Left lung (tissue), 10 donors: ENCODE measurements around the gene CASP6. TPM values are rescaled to one million over a fixed set of nuclear protein-coding genes. Genes with fewer than 3 reads are reported as not detected.

ENCODE experiments used
- ATAC-seq: fragments of 200-7000 bp; cut with Tn5 transposase; one replicate; pipeline ENCODE4 v1.9.1; 2020; ENCODE audit warnings: moderate library complexity
- DNase-seq, 4 donors: peaks; one replicate each; pipeline ENCODE4 v3.0.0-alpha.2; 2013 to 2020
- H3K27ac ChIP-seq, 2 donors: fragments of 200-600 bp; sonication (generic) in 1 of 2; one replicate each; pipeline versions ENCODE4 v1.5.0 to v1.8.0; 2020 to 2021
- H3K27me3 ChIP-seq, 2 donors: fragments of 200-600 bp; sonication (generic) in 1 of 2; one replicate each; pipeline versions ENCODE4 v1.5.0 to v1.8.0; 2020 to 2021
- H3K36me3 ChIP-seq, 2 donors: fragments of 200-600 bp; sonication (generic) in 1 of 2; one replicate each; pipeline versions ENCODE4 v1.5.0 to v1.8.0; 2020 to 2021
- H3K4me1 ChIP-seq, 2 donors: fragments of 200-600 bp; one replicate each; pipeline ENCODE4 v1.8.0; 2021
- H3K4me3 ChIP-seq, 2 donors: fragments of 200-600 bp; sonication (generic) in 1 of 2; one replicate each; pipeline versions ENCODE4 v1.5.0 to v1.8.0; 2020 to 2021; ENCODE audit warnings: mild to moderate bottlenecking in 1 of 2
- H3K9me3 ChIP-seq, 2 donors: fragments of 200-600 bp; sonication (generic) in 1 of 2; one replicate each; pipeline versions ENCODE4 v1.5.0 to v1.8.0; 2020 to 2021
- CTCF ChIP-seq, 2 donors: fragments of 200-600 bp; sonication (generic) in 1 of 2; IDR thresholded peaks; one replicate each; pipeline versions ENCODE4 v1.5.0 to v1.8.0; 2021; ENCODE audit warnings: antibody characterized with exemption in 2 of 2
- intact Hi-C, 2 donors: fragments of 100-400 bp; cut with DNase I; formaldehyde crosslinking; loops; one replicate each; pipeline versions ENCODE4 v1.11.2 to v1.14.2; 2022
- polyA plus RNA-seq, 6 donors: library from polyadenylated mRNA; unstranded; fragments of 120-200 nt; gene quantifications; one replicate each; pipeline ENCODE4 v1.2.1, GENCODE V29; 2013; ENCODE audit not compliant: insufficient read length in 6 of 6
- total RNA-seq, 2 donors: library from RNA; stranded (reverse); fragmentation: NEBNext Ultra II Directional; extraction: Animal tissue kit (Norgen Biotek cat#: 25700); gene quantifications; one replicate each; pipeline ENCODE4 v1.2.1, GENCODE V29; 2021
- donor health status: DM: no; HTN: yes; CAD: no.
- donor health status: DM: no; HTN: no; CAD: no.

The CASP6 gene
- total and polyA plus RNA-seq, 8 donors = 15.9 to 53.4 (median 43.6) TPM

- TF ChIP-seq CTCF (IDR thresholded peaks at IDR 0.05) = no peak
Measured at GRCh38 chr4:109698656-109699055, 4.6 kb downstream of the CASP6 start.

GRCh38 chr4:109691411-109691920 is 11.8 kb downstream of the CASP6 start:
- no peaks in the 10 kb centered on the region for H3K27me3 ChIP-seq
- H3K9me3 ChIP-seq = no peaks in the 10 kb centered on the region
- H3K4me1 ChIP-seq = no peaks in the 10 kb centered on the region
- H3K36me3 ChIP-seq = peaks cover 0 to 78% of the 10 kb centered on the region in 2 donors
- no peak overlapping the region for H3K4me3 ChIP-seq
- DNase-seq = no peak
- H3K27ac ChIP-seq = no peak overlapping the region
- intact Hi-C loops = no loop called here
- TF ChIP-seq CTCF (IDR thresholded peaks at IDR 0.05) = no peak
- no peak for ATAC-seq

More at GRCh38 chr4:109698656-109699055, 4.6 kb downstream of the CASP6 start:
- Histone ChIP-seq H3K4me3 (no peak overlapping the region), H3K27me3 (no peaks in the 10 kb centered on the region), H3K9me3 (no peaks in the 10 kb centered on the region), H3K4me1 (peaks cover 8 to 16% of the 10 kb centered on the region in 2 donors), H3K27ac (no peak overlapping the region), H3K36me3 (peaks cover 0 to 24% of the 10 kb centered on the region in 2 donors)
- no peak for DNase-seq
- intact Hi-C loops = no loop called here
- ATAC-seq = no peak

GRCh38 chr4:109690690-109691410 is 12.4 kb downstream of the CASP6 start:
- intact Hi-C loops = no loop called here
- H3K36me3 ChIP-seq = peaks cover 0 to 83% of the 10 kb centered on the region in 2 donors

GRCh38 chr4:109684727-109685126 is 18.5 kb downstream of the CASP6 start:
- no peaks in the 10 kb centered on the region for H3K9me3 ChIP-seq
- intact Hi-C loops = no loop called here
- DNase-seq (no peak), ATAC-seq (no peak)
- no peaks in the 10 kb centered on the region for H3K4me1 ChIP-seq
- H3K36me3 ChIP-seq = peaks cover 0 to 43% of the 10 kb centered on the region in 2 donors
- H3K27ac ChIP-seq = no peak overlapping the region
- TF ChIP-seq CTCF (IDR thresholded peaks at IDR 0.05) = no peak
- H3K4me3 ChIP-seq = no peak overlapping the region
- H3K27me3 ChIP-seq = no peaks in the 10 kb centered on the region

More at GRCh38 chr4:109690690-109691410, 12.4 kb downstream of the CASP6 start:
- Histone ChIP-seq H3K4me1 (no peaks in the 10 kb centered on the region), H3K27me3 (no peaks in the 10 kb centered on the region), H3K27ac (no peak overlapping the region), H3K4me3 (no peak overlapping the region), H3K9me3 (no peaks in the 10 kb centered on the region)
- ATAC-seq (no peak), DNase-seq (no peak)
- TF ChIP-seq CTCF (IDR thresholded peaks at IDR 0.05) = no peak

GRCh38 chr4:109683621-109684253 is 19.5 kb downstream of the CASP6 start:
- Histone ChIP-seq H3K36me3 (peaks cover 0 to 35% of the 10 kb centered on the region in 2 donors), H3K27me3 (no peaks in the 10 kb centered on the region), H3K27ac (no peak overlapping the region), H3K9me3 (no peaks in the 10 kb centered on the region), H3K4me1 (no peaks in the 10 kb centered on the region), H3K4me3 (no peak overlapping the region)
- ATAC-seq (no peak), DNase-seq (no peak)
- intact Hi-C loops = no loop called here
- TF ChIP-seq CTCF (IDR thresholded peaks at IDR 0.05) = no peak
